Frontal cortex (tissue), 4 donors: ENCODE data around the gene BGLAP. TPM values are rescaled to one million over a fixed set of nuclear protein-coding genes. Genes with fewer than 3 reads are reported as not detected.

Experiments used
- DNase-seq, 2 donors: peaks; one replicate each; pipeline ENCODE4 v3.0.0; 2012; ENCODE audit warnings: low spot score in 2 of 2
- FAIRE-seq: peaks from 2 replicates; lab custom pipeline; 2012; peaks lifted over from hg19 to GRCh38; lab: Jason Lieb, UNC
- total RNA-seq: library from RNA; depleted of rRNA; stranded (reverse); fragments of >200 nt; gene quantifications from one replicate; pipeline ENCODE4 v1.2.3, GENCODE V29; 2014
- donor health status: control.
- donor health status: control.
- donor health status: control.

The BGLAP gene
- total RNA-seq, 1 donor from 2014 or later, result not detected

DNA sequence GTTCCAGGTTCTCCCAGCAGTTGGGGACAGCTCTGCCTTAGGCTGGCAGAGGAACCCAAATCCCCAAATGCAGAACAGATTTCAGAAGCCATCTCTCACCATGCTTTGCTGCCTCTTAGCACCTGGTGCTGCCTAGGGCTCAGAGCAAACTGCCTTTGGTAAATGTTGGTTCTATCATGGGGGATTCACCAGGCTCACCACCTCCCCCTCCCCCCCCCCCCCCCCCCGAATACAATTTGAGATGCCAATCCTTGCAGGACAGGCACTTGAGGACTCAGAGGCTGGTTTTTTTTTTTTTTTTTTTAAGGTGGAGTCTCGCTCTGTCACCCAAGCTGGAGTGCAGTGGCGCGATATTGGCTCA, 6.3 kb downstream of the BGLAP start:
- no peak for DNase-seq
- FAIRE-seq, result no peak

DNA sequence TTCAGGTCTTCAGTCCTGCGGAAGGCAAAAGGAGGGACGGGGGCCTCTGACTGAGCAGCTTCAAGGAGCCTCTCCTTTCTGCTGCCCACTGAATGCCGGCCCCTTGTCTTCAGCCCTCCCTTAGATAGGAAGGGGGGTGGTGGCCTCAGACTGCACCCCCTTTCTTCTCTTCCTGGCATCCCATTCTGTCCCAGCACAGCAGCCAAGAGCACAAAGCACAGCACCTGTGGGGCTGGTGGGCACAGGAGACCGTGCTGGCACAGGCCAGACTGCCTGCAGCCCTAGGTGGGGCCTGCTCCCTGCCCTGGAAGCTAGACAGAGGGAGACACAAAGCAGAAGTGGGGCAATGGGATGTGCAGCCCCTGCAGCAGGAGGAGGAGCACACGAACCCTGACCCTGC, 7.6 kb downstream of the BGLAP start:
- DNase-seq (no peak), FAIRE-seq (no peak)

DNA sequence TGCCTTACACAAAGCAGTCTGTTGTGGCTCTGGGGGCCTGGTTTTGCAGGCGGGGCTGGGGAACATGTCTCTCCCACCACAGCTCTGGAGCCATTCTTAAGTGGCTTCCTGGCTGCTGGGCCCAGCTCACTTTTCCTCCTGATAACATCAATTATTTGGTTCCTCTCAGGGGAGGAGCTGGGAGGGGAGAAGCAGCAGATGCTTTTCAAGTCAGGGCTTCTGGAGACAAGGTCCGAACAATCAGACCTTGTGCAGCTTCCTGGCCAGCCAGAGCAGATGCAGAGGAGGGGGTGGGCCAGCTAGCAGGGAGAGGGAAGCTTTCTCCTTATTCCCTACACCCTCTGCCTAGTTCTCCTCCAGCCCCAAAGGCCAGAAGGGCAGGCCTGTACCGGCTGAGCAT, 9.5 kb downstream of the BGLAP start:
- DNase-seq (no peak), FAIRE-seq (no peak)

DNA sequence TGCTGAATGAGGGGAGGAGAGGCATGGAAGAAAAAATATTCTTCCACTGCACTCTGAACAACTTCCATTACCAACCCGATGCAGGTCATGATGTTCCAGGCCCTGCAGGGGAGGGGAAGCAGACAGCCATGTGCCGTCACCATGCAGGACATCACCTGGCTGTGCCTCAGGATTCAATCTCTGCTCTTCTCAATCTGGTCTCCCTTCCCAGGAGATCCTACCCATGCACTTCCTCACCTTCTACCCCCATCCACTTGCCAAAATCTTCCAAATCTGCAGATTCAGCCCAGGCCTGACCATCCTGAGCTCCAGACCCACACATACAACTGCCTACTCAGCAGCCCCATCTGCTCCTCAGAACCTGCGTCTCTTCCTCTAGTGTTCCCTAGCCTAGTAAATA, 11.7 kb downstream of the BGLAP start:
- FAIRE-seq (no peak), DNase-seq (no peak)

DNA sequence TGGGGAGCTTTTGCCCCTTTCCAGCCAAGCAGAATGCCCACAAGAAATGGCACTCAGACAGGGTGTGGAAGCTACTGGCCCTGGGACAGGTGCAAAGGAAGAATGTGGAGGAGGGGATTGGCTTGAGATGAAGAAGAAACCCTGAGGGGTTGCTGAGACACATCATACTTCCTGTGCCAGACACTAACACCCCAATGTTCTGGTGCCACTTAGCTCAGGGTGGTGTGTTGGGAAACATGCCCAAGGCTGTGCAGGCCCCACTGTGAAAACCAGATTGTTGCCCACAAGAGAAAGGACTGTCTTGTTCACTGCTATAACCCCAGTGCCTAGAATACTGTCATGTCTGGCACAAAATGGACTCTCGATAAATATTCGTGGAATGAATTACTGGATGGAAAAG, 15.7 kb downstream of the BGLAP start:
- DNase-seq (no peak), FAIRE-seq (no peak)

DNA sequence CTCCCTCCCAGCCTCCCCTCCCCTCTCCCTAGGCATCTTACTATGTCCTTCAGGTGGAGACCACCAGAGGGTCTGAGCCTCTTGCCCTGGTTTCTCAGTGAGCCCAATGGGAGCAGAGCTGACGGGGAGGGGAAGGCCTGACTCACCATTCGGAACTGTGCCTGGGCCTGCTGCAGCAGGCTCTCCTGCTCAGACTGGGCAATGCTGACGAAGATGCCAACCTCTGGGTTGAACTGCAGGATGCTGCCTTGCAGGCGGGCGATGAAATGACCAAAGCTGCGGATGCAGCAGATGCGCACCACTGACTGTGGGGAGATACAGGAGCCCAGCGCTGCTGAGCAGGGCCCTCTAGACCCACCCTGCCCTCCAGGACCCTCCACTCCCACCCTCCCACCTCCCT, 16.9 kb downstream of the BGLAP start:
- FAIRE-seq (no peak), DNase-seq (no peak)

DNA sequence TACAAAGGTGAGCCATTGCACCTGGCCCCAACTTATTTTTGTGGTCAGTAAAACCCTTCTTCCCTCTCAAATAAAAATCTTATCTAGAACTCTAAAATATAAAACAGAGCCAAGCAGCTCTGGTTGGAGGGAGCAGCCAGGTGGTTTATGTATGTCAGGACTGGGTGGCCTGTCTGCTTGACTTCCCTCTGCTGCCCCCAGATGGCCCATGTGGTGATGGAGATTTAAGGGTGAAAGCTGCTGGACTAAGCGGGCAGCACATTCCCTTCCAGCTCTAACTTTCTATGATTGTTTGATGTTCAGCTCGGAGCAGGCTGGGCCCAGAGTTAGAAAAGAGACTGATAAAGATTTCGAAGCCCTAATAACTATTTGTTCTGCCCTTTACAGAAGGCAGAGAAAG, 17.8 kb downstream of the BGLAP start:
- DNase-seq, result no peak
- no peak for FAIRE-seq

DNA sequence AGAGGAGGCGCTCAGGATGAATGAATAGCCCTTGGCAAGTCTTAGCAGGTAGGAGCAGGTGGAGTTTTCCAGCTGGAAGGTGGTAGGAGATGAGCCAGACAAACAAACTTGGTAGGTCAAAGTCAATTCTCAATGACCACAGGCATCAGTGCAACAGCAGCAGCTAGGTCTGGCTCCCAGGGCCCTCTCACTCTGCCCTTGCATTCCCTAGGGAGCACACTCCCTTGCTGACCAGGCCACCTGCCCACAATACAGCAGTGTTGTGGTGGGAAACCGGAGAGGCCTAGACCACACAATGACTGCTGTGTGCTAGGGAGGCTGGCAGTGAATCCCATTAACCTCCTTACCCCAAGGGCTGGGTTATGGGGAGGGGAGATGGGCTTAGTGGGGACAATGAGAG, 18.9 kb downstream of the BGLAP start:
- no peak for DNase-seq
- FAIRE-seq, result no peak

DNA sequence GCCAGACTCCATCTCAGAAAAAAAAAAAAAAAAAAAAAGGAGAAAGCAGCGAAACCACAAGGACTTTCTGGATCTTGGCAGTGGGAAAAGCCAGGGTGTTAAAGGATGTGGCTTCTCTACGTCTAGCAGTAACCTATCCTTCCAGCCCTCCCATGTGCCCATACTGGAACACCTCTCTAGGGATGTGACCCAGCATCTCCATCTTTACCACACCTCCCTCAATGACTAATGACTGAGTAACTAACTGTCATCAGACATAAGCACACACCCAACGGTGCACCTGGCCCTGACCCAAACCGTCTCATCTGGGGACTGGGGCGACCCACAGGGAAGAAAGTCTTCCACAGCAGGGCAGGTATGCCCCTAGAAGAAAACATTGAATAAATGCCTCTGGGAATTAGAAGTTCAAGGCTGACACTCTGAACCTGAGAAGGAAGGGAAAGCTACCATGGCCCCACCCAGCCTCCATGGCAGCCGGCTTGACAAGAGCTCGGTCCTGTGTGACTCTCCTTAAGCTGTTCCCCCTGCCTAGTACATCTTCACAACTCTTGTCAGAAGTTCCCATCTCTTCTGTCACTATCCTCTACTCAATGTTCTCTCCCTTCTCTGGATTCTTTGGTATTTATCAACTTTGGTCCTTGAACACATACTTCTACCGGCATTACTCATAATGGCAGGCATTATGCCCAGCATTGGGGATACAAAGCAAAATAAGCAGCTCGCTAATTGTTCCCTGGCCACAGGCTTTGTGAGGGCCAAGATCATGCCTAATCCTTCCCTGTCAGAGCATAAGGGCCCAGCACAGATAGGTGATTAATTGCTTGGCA, 20.7 kb downstream of the BGLAP start:
- FAIRE-seq (no peak), DNase-seq (no peak)

DNA sequence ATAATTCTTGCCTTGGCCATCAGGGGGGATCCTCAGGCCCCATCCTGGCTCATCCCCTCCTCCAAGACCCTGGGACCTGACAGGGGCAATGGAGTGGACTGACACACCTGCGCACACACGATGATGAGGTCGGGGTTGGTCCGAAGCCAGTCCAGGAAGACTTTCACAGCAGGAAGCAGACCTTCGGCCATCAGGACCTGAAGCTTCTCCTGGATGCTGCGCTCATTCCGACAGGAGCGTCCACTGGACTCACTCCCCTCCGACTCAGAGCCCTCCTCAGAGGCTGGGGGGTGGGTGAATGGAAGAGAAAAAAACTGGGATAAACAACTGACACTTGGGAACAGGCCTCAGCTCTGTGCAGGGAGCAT, 21.3 kb downstream of the BGLAP start:
- no peak for FAIRE-seq
- no peak for DNase-seq

DNA sequence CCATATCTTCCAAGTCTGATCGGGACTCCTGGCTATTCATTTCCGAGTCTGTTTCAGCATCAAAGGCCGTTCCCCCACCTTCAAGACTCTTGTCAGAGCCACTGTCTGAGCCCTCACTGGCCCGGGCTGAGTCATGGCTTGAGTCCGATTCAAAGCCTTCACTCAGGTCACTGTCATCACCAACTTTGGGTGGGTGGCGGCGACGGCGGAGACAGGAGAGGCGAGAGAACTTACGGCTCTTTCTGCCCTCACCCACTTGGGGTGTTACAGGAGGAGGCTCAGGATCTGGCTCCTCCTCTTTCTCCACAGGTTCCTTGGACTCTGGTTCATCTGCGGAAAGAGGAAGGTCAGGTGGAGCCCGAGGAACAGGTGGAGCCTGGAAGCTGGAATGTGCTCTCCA, 24.1 kb downstream of the BGLAP start:
- DNase-seq (no peak), FAIRE-seq (no peak)

DNA sequence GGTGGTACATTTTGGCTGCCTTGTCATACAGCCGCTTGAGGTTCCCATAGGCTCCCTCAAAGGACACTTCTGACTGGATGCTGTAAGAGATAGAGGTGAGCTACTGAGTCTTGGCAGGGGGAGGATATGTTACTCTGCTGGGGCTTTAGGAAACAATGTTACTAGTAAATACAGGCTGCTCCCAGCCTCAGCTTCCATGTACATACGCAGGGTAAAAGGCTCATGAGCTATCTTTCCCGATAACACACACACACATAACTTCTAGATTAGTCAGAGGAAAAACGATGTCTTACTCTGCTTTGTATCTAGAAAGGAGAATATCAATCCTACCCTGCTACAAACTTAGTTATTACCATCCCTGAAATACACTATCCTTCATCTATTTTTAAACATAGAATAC, 26.4 kb downstream of the BGLAP start:
- FAIRE-seq (no peak), DNase-seq (no peak)

DNA sequence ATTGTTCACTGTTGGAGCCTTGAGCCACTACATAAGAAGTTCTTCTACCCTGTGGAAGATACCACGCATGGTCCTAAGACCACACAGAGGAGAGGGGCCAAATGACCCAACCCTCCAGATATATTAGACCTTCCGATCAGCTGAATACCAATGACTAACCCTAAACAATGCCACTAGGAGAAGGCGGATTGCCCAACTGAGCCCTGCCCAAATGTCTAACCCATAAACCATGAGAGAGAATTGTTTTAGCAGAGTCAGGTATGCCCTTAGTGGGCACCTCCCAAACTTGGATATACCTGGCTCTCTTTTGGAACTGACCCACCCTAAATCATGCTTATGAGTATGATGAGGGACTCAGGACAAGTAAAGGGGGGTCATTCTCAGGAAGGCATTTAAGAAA, 28.3 kb downstream of the BGLAP start:
- DNase-seq (no peak), FAIRE-seq (no peak)

DNA sequence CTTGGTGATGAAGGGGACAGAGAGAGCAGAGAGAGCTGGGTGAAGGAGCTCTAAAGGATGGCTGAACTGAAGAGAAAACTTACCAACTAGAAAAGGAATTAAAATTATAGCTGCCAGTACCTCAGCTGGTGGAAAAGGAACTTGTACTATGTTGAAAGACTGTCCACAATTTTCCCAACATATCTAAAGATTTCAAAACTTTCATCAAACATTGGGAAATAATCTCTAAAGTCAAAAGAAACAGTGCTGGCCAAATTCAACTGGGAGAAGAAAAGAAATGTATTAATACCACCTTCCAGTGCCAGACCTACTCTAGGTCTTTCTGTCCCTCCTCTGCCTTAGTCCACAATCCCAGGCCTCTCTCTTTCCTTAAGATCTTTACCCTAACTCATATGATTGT, 34.5 kb downstream of the BGLAP start:
- FAIRE-seq (no peak), DNase-seq (no peak)

DNA sequence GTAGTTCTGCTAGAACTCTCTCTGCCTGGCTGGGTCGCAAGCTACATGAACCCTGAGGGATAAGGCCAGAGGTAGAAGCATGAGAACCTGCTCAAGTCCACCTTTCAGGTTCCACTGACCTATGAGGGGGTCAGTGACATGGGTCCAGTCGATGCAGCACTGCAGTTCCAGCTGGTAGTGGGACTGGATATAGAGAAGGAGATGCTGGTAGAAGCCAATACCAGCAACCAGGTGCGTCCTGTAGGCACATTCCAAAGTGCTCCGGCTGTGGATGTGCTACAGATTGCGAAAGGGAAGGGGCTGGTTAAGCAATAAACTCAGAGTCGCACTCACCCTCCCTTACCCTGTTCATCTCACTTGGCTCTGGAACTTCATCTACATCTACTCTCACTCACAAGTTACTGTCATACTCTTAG, 35.0 kb downstream of the BGLAP start:
- DNase-seq (no peak), FAIRE-seq (no peak)

DNA sequence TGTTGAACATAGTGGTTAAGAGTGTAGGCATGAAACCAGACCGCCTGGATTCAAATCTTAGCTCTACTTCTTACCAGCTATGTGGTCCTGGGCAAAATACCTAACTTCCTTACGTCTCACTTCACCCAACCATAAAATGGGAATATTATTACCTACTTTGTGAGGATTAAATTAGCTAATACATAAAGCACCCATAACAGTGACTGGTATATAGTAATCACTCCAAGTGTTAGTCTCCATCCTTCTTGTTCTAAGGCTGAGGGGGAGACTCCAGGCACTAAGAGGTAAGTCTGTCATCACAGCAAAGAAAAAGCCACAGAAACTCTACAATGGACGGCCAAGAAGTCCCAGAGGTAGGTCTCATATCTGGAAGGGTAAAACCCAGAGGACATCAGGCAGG, 37.9 kb downstream of the BGLAP start:
- DNase-seq (no peak), FAIRE-seq (no peak)

DNA sequence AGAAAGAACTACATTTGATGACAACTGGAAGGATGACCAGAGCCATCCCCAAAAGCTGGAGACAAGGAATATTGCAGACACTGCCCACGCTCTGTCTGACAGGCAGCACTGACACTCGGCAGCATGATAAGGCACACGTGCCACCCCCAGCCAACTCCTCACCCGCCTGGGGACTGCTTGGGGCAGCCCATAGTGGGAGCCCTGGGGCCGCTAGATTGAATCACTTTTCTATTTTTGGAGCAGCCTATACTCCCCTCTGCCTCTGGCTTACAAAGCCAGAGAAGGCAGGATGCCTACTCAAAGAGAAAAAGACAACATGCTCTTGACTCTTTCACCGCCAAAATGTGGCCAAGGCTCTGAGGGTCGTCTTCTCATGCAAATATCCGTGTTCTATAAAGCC, 39.3 kb downstream of the BGLAP start:
- DNase-seq, result peak in 1 of 2 donors; percentile 39
- no peak for FAIRE-seq

DNA sequence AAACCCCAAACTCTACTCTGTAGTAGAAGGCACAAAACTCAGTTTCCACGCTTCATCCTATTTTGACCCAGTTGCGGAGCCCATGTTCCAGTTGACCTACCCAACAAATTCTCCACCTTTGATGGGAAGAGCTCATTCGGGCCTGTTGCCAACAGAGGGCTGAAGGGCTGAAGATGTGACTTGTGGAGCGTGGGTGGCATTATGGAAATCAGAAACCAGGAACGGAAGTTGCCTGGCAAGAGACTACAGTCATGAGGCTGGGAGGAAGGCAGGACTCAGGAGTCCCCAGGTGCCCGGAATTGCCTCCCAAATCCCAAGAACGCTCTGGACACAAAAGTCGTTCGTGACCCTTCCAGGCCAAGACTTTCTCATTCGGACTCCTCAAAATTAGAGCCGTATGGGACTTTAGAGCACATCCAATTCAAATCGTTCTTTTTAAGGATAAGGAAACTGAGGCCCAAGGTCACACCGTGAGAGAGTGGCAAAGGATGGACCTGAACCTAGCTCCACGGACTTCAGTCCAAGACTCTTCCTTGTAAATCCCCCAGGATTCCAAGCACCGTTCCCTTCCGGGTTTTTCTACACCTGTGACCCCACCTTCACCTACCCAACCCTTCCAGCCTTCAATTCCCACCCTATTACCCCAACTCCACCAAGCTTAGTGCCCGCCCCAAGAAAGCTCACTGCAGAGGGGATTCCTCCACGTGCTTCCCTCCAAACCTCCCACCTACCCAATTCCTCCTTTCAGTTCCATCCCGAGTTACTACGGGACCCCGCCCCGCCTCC, 39.9 kb downstream of the BGLAP start:
- no peak for DNase-seq
- no peak for FAIRE-seq

DNA sequence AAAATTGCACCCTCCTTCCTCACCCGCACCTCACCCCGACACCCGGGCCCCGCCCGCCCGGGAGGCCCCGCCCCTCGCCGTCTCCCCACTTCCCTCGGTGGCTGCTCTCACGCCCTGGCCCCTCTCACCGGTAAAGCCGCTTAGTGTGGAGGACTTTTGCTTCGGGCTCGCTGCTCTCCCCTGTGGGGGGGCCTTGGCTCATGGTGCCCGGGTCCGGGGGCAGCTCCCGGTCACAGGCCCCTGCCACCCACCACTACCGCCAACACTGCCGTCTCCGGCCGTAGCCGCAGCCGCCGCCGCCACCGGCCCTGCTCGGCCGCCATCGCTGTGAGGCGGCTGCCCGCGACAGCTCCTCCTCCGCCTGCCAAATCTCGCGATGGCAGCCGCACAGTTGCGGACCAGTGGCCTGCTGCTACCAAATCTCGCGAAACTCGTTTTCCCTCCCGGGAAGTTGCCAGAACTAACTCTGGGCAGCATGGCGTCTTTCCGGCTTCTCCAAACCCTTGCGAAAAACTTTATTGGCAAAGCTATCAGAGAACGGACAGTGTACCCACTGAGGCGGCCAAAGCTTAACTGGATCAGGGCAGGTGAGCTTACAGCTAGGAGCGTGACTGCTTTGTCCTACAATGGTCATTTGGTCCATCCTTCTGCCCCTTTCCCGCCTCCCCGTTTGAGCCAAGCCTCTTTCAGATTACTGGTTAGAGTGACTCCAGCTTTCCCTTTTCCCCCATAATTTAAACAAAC, 40.7 kb downstream of the BGLAP start, which contains the start of gene SMG5:
SMG5 (minus strand) TSS at position 347 of the 744 bp plus-strand sequence; CDS start at position 202, 145 bp downstream.
- peak; percentile 90 to 94 for DNase-seq
- no peak for FAIRE-seq

DNA sequence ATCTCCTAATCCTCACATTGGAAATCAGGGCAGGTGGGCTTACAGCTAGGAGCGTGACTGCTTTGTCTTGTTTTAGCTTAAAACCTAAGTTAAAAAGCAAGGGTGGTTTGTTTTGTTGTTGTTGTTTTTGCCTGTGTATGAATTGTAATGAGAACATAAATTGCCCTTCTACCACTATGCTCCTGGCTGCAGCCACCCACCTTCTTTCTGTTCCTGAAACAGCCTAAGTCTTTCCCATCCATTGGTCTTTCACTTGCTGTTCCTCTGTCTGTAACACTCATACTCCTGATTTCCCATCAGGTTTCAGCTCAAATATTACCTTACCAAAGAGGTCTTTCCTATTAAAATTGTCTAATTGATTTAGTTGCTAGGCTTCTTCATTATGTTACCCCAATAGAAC, 41.5 kb downstream of the BGLAP start:
- DNase-seq, result no peak
- FAIRE-seq, result no peak

DNA sequence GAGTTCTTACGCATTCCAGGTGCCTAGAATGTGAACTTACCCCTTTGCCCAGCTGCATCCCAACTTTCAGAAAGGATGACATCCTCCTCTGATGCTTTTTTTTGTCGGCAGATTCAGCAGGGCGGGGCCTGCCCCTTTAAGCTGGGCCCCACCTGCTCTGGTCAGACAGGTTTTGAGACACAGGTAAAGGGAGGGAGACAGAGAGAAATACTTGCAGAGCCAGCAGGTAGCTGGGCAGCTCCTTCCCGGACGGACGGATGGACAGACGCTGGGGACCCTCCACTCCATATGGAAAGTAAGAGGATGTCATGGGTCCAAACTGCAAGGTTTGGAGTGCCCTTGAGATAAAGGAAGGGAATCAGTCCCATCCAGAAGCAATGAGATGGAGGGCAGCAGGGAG, 42.1 kb downstream of the BGLAP start, which contains the start of gene TMEM79:
TMEM79 (plus strand) TSS at position 214 of the 400 bp plus-strand sequence. CDS start 902 bp downstream, outside the sequence.
- no peak for DNase-seq
- no peak for FAIRE-seq
